CD4-positive, alpha-beta T cell (primary cell): ENCODE data around the gene STK24. TPM values are rescaled to one million over a fixed set of nuclear protein-coding genes. Genes with fewer than 3 reads are reported as not detected.

ENCODE experiments used
- ATAC-seq: fragments of 200-7000 bp; cut with Tn5 transposase; one replicate; pipeline ENCODE4 v1.10.0; 2022; ENCODE audit warnings: mild to moderate bottlenecking; ENCODE audit not compliant: poor library complexity
- CTCF ChIA-PET: fragments of 350-600 bp; sonication (Branson Sonifier 250); formaldehyde crosslinking; loops from one replicate; lab custom pipeline; 2021; ENCODE audit warnings: antibody characterized with exemption, inconsistent platforms; lab: Charles Lee
- POLR2A ChIA-PET: fragments of 350-600 bp; sonication (Branson Sonifier 250); formaldehyde crosslinking; loops from one replicate; lab custom pipeline; 2021; ENCODE audit warnings: antibody characterized with exemption, inconsistent platforms; lab: Charles Lee
- DNase-seq, 14 experiments: peaks; one replicate each; pipeline ENCODE4 v3.0.0-alpha.2; 2013 to 2020; ENCODE audit warnings: mixed read lengths in 2 of 14
- H3K27ac ChIP-seq, 2 donors: one replicate each; pipeline versions ENCODE4 v1.5.1 to v1.7.0; 2013; ENCODE audit warnings: low read length in 2 of 2, low read depth in 1 of 2, mild to moderate bottlenecking in 1 of 2
- H3K27me3 ChIP-seq, 2 experiments: 1 replicate in 1 of 2; 2 replicates in 1 of 2; pipeline versions ENCODE4 v1.6.1 to v1.7.0; 2013; ENCODE audit warnings: low read length in 2 of 2, control low read depth in 1 of 2, mild to moderate bottlenecking in 1 of 2, moderate library complexity in 1 of 2; ENCODE audit not compliant: insufficient read depth in 2 of 2, control insufficient read depth in 1 of 2
- H3K36me3 ChIP-seq: one replicate; pipeline ENCODE4 v1.6.1; 2013; ENCODE audit warnings: low read length, control low read depth; ENCODE audit not compliant: insufficient read depth
- H3K4me1 ChIP-seq: one replicate; pipeline ENCODE4 v1.6.1; 2013; ENCODE audit warnings: low read length, control low read depth; ENCODE audit not compliant: insufficient read depth
- H3K4me3 ChIP-seq: one replicate; pipeline ENCODE4 v1.5.1; 2013; ENCODE audit warnings: mild to moderate bottlenecking, low read length, moderate library complexity
- H3K9me3 ChIP-seq, 2 experiments: 1 replicate in 1 of 2; 2 replicates in 1 of 2; pipeline versions ENCODE4 v1.6.1 to v1.7.0; 2013; ENCODE audit warnings: low read length in 2 of 2, mild to moderate bottlenecking in 2 of 2, control low read depth in 1 of 2, moderate library complexity in 1 of 2; ENCODE audit not compliant: control insufficient read depth in 1 of 2, insufficient read depth in 1 of 2
- H3K27ac Mint-ChIP-seq: one replicate; pipeline ENCODE4 v1.8.0; 2020; ENCODE audit warnings: mixed read lengths
- H3K27me3 Mint-ChIP-seq: one replicate; pipeline ENCODE4 v1.8.0; 2021; ENCODE audit warnings: mixed read lengths
- H3K36me3 Mint-ChIP-seq: one replicate; pipeline ENCODE4 v1.8.0; 2021; ENCODE audit warnings: low read depth, mixed read lengths
- H3K4me1 Mint-ChIP-seq: one replicate; pipeline ENCODE4 v1.8.0; 2021; ENCODE audit warnings: low read depth, mixed read lengths
- H3K4me3 Mint-ChIP-seq: one replicate; pipeline ENCODE4 v1.8.0; 2020; ENCODE audit warnings: mild to moderate bottlenecking, mixed read lengths
- H3K9me3 Mint-ChIP-seq: one replicate; pipeline ENCODE4 v1.8.0; 2020; ENCODE audit warnings: mixed read lengths
- intact Hi-C, 2 experiments: fragments of 100-400 bp; cut with DNase I in 1 of 2; cut with micrococcal nuclease in 1 of 2; formaldehyde crosslinking; loops; one replicate each; pipeline versions ENCODE4 v1.15.1 to v1.9.0; 2023 to 2025; cut with DNase I, micrococcal nuclease
- total RNA-seq, 174 experiments: library from RNA in 2 of 174; stranded (reverse) in 2 of 174; gene quantifications; one replicate each; pipeline ENCODE4 v1.2.3 and lab custom pipeline; 2021 to 2026
- TF ChIP-seq, protein P1 (sequence below): fragments of 200-600 bp; IDR thresholded peaks from one replicate; pipeline ENCODE4 v1.8.0; 2022; ENCODE audit warnings: antibody characterized with exemption, mild to moderate bottlenecking

Gene STK24
- total RNA-seq, 2 experiments from 2014 or later = 82.3 to 85.2 TPM

GRCh38 chr13:98447881-98448641 is 128.8 kb downstream of the STK24 start:
- peaks cover 34% of the 10 kb centered on the region for H3K36me3 ChIP-seq
- no peak overlapping the region for H3K4me3 ChIP-seq
- Mint-ChIP-seq H3K4me3 (no peak overlapping the region), H3K4me1 (peaks cover 43% of the 10 kb centered on the region), H3K36me3 (peaks cover 49% of the 10 kb centered on the region), H3K9me3 (no peaks in the 10 kb centered on the region), H3K27ac (peak overlapping the region; percentile 77), H3K27me3 (no peaks in the 10 kb centered on the region)
- DNase-seq (peak in 3 of 14 experiments; percentile 37 to 41 (median 38)), ATAC-seq (no peak)
- H3K9me3 ChIP-seq = no peaks in the 10 kb centered on the region
- no peak overlapping the region for H3K27ac ChIP-seq
- intact Hi-C loops = loop anchor here in 1 of 2 experiments (10.0 kb wide), 1 partner anchor 397 kb away; no protein-coding TSS in a partner anchor
- ChIA-PET POLR2A (no interaction called here), CTCF (no interaction called here)
- no peaks in the 10 kb centered on the region for H3K27me3 ChIP-seq
- TF ChIP-seq, protein P1, sequence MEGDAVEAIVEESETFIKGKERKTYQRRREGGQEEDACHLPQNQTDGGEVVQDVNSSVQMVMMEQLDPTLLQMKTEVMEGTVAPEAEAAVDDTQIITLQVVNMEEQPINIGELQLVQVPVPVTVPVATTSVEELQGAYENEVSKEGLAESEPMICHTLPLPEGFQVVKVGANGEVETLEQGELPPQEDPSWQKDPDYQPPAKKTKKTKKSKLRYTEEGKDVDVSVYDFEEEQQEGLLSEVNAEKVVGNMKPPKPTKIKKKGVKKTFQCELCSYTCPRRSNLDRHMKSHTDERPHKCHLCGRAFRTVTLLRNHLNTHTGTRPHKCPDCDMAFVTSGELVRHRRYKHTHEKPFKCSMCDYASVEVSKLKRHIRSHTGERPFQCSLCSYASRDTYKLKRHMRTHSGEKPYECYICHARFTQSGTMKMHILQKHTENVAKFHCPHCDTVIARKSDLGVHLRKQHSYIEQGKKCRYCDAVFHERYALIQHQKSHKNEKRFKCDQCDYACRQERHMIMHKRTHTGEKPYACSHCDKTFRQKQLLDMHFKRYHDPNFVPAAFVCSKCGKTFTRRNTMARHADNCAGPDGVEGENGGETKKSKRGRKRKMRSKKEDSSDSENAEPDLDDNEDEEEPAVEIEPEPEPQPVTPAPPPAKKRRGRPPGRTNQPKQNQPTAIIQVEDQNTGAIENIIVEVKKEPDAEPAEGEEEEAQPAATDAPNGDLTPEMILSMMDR = no peak
- H3K4me1 ChIP-seq = peaks cover 26% of the 10 kb centered on the region

DNA sequence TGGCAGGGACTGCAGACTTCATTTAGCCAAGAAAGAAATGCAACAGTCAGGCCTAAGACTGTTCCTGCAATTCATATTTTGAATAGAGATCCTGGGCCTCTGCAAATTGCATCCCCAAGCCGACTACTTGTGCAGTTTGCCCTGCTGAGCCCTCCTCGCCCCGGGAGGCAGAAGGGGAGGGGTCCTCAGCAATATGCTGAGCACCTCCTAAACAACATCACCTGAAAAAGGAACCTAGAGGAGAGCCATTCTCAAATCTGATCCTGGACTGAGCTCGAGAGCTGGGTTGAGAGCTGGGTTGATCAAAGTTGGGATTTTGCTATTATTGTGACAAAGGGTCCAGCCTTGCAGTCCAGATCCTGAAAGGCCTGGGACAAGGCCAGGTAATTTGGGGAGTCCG is 129.8 kb downstream of the STK24 start:
- no peak overlapping the region for H3K4me3 Mint-ChIP-seq
- ChIA-PET CTCF (interaction anchor here (0.9 to 3.5 kb wide), 2 partner anchors 207 to 396 kb away, joined by 3 to 49 read pairs; no protein-coding TSS in a partner anchor), POLR2A (interaction anchor here (0.9 kb wide), 1 partner anchor 226 kb away, joined by 4 read pairs; no protein-coding TSS in a partner anchor)
- no peaks in the 10 kb centered on the region for H3K9me3 Mint-ChIP-seq
- ATAC-seq = no peak
- intact Hi-C loops = loop anchor here in 1 of 2 experiments (10.0 kb wide), 1 partner anchor 398 kb away; no protein-coding TSS in a partner anchor
- H3K36me3 ChIP-seq = peaks cover 24% of the 10 kb centered on the region
- H3K27ac ChIP-seq = no peak overlapping the region
- TF ChIP-seq, protein P1 = no peak
- peaks cover 40% of the 10 kb centered on the region for H3K36me3 Mint-ChIP-seq
- peak overlapping the region; percentile 90 for H3K27ac Mint-ChIP-seq
- no peaks in the 10 kb centered on the region for H3K27me3 ChIP-seq
- H3K27me3 Mint-ChIP-seq = no peaks in the 10 kb centered on the region
- peaks cover 37% of the 10 kb centered on the region for H3K4me1 Mint-ChIP-seq
- H3K4me3 ChIP-seq = no peak overlapping the region
- no peaks in the 10 kb centered on the region for H3K9me3 ChIP-seq
- H3K4me1 ChIP-seq = peaks cover 26% of the 10 kb centered on the region
- no peak for DNase-seq

GRCh38 chr13:98446234-98446621 is 130.7 kb downstream of the STK24 start:
- TF ChIP-seq, protein P1 = no peak
- Histone ChIP-seq H3K36me3 (peaks cover 19% of the 10 kb centered on the region), H3K27ac (peak overlapping the region; percentile 52 to 55), H3K4me3 (no peak overlapping the region), H3K4me1 (peaks cover 21% of the 10 kb centered on the region), H3K9me3 (no peaks in the 10 kb centered on the region), H3K27me3 (no peaks in the 10 kb centered on the region)
- ATAC-seq = no peak
- H3K27me3 Mint-ChIP-seq = no peaks in the 10 kb centered on the region
- H3K4me1 Mint-ChIP-seq = peaks cover 28% of the 10 kb centered on the region
- peak overlapping the region; percentile 90 for H3K27ac Mint-ChIP-seq
- no peaks in the 10 kb centered on the region for H3K9me3 Mint-ChIP-seq
- H3K36me3 Mint-ChIP-seq = peaks cover 31% of the 10 kb centered on the region
- H3K4me3 Mint-ChIP-seq = no peak overlapping the region
- ChIA-PET POLR2A (interaction anchor here (0.9 to 1.4 kb wide), 4 partner anchors 9 to 227 kb away, joined by 3 to 11 read pairs (median 4); no protein-coding TSS in a partner anchor), CTCF (interaction anchor here (0.9 to 3.5 kb wide), 10 partner anchors 20 to 397 kb away, joined by 3 to 49 read pairs (median 6); no protein-coding TSS in a partner anchor)
- intact Hi-C loops = loop anchor here in 1 of 2 experiments (10.0 kb wide), 1 partner anchor 399 kb away; no protein-coding TSS in a partner anchor
- no peak for DNase-seq
